DMS79 treated with DMSO at 0.1 percent for 48 hours (cell line): Measurements from ENCODE around the gene FAT1.
"Not testable (repeated sequence)": the region's sequence is repeated elsewhere in the genome, so short reads cannot be mapped to it uniquely, and the experiment has no call there.

Experiments
- DNase-seq: peaks from one replicate; lab custom pipeline; 2025; lab: John Stamatoyannopoulos, UW

FAT1 gene

GRCh38 chr4:186723292-186724057 lies at the start of gene FAT1:
Gene FAT1, minus strand, starts transcription at chr4:186723856. Its CDS starts 14,029 bp downstream, at chr4:186709827.
- no peak for DNase-seq

GRCh38 chr4:186772936-186773487 lies 49.4 kb upstream of the FAT1 start:
- DNase-seq, result no peak

GRCh38 chr4:186771624-186772023 lies 48.0 kb upstream of the FAT1 start:
- DNase-seq, result no peak

- no peak for DNase-seq
These were observed 47.0 kb upstream of the FAT1 start for GRCh38 chr4:186770481-186771175.

- DNase-seq, result no peak
These were observed 44.1 kb upstream of the FAT1 start for GRCh38 chr4:186767794-186768193.

GRCh38 chr4:186765673-186766546 lies 42.3 kb upstream of the FAT1 start:
- no peak for DNase-seq

- DNase-seq, result no peak
These were observed 41.5 kb upstream of the FAT1 start for GRCh38 chr4:186765138-186765537.

- no peak for DNase-seq
These were observed 40.8 kb upstream of the FAT1 start for GRCh38 chr4:186764457-186764856.

- no peak for DNase-seq
These were observed 39.2 kb upstream of the FAT1 start for GRCh38 chr4:186762865-186763264.

GRCh38 chr4:186762361-186762760 lies 38.7 kb upstream of the FAT1 start:
- DNase-seq, result no peak

- DNase-seq, result not testable (repeated sequence)
These were observed 38.3 kb upstream of the FAT1 start for GRCh38 chr4:186761956-186762355.

- DNase-seq, result no peak
These were observed 37.7 kb upstream of the FAT1 start for GRCh38 chr4:186761393-186761792.

- no peak for DNase-seq
These were observed 36.9 kb upstream of the FAT1 start for GRCh38 chr4:186760576-186760975.

GRCh38 chr4:186759990-186760389 lies 36.3 kb upstream of the FAT1 start:
- DNase-seq, result no peak

- no peak for DNase-seq
These were observed 35.5 kb upstream of the FAT1 start for GRCh38 chr4:186758929-186759682.

- no peak for DNase-seq
These were observed 34.2 kb upstream of the FAT1 start for GRCh38 chr4:186757696-186758355.

- not testable (repeated sequence) for DNase-seq
These were observed 32.9 kb upstream of the FAT1 start for GRCh38 chr4:186756550-186756949.

- no peak for DNase-seq
These were observed 32.2 kb upstream of the FAT1 start for GRCh38 chr4:186755550-186756519.

- no peak for DNase-seq
These were observed 31.3 kb upstream of the FAT1 start for GRCh38 chr4:186754976-186755375.

GRCh38 chr4:186752325-186752724 lies 28.7 kb upstream of the FAT1 start:
- DNase-seq, result no peak
